ENCODE data around the gene MRPL44.
A peak's percentile ranks its signal among the peaks of the same experiment; 100 is the strongest.

Gene MRPL44

GRCh38 chr2:223918671-223919134 is 38.6 kb upstream of the MRPL44 start:
- H3K4me3 ChIP-seq (ENCODE audit: low read length), result no peak overlapping the region
- DNase-seq (ENCODE audit: low read depth), result no peak
- no peak for TF ChIP-seq CTCF (conservative IDR thresholded peaks at IDR 0.05; ENCODE audit: low read length)

GRCh38 chr2:223920109-223920508 is 37.2 kb upstream of the MRPL44 start:
- no peak for TF ChIP-seq CTCF (conservative IDR thresholded peaks at IDR 0.05; ENCODE audit: low read length)
- H3K4me3 ChIP-seq (ENCODE audit: low read length), result no peak overlapping the region
- DNase-seq (ENCODE audit: low read depth), result no peak

- no peak for TF ChIP-seq CTCF (conservative IDR thresholded peaks at IDR 0.05; ENCODE audit: low read length)
- no peak overlapping the region for H3K4me3 ChIP-seq (ENCODE audit: low read length)
- no peak for DNase-seq (ENCODE audit: low read depth)
Observed at GRCh38 chr2:223921204-223921603, 36.1 kb upstream of the MRPL44 start.

- DNase-seq (ENCODE audit: low read depth), result no peak
- no peak for TF ChIP-seq CTCF (conservative IDR thresholded peaks at IDR 0.05; ENCODE audit: low read length)
- no peak overlapping the region for H3K4me3 ChIP-seq (ENCODE audit: low read length)
Observed at GRCh38 chr2:223922308-223922707, 35.0 kb upstream of the MRPL44 start.

- no peak for TF ChIP-seq CTCF (conservative IDR thresholded peaks at IDR 0.05; ENCODE audit: low read length)
- H3K4me3 ChIP-seq (ENCODE audit: low read length), result no peak overlapping the region
- peak; percentile 24 for DNase-seq (ENCODE audit: low read depth)
Observed at GRCh38 chr2:223923976-223924375, 33.3 kb upstream of the MRPL44 start.

GRCh38 chr2:223925106-223925505 is 32.2 kb upstream of the MRPL44 start:
- peak; percentile 33 for DNase-seq (ENCODE audit: low read depth)
- TF ChIP-seq CTCF (conservative IDR thresholded peaks at IDR 0.05; ENCODE audit: low read length), result no peak
- no peak overlapping the region for H3K4me3 ChIP-seq (ENCODE audit: low read length)

- no peak for DNase-seq (ENCODE audit: low read depth)
- TF ChIP-seq CTCF (conservative IDR thresholded peaks at IDR 0.05; ENCODE audit: low read length), result no peak
- no peak overlapping the region for H3K4me3 ChIP-seq (ENCODE audit: low read length)
Observed at GRCh38 chr2:223928113-223929006, 28.9 kb upstream of the MRPL44 start.

Data from AG10803 (cell line).